Heart left ventricle (tissue), 16 donors: Measurements from ENCODE around the gene SLC12A8. TPM values are rescaled to one million over a fixed set of nuclear protein-coding genes. Genes with fewer than 3 reads are reported as not detected.

Experiments
- ATAC-seq, 4 donors: fragments of 200-7000 bp; cut with Tn5 transposase; one replicate each; pipeline ENCODE4 v1.9.1; 2020 to 2022; ENCODE audit warnings: moderate library complexity in 4 of 4, mild to moderate bottlenecking in 3 of 4, moderate number of reproducible peaks in 1 of 4
- DNase-seq, 5 donors: peaks; one replicate each; pipeline ENCODE4 v3.0.0-alpha.2; 2020
- H3K27ac ChIP-seq, 12 donors: fragments of 200-600 bp; sonication (generic) in 4 of 12; one replicate each; pipeline versions ENCODE4 v1.5.0 to v1.8.0; 2016 to 2022; ENCODE audit warnings: mild to moderate bottlenecking in 2 of 12
- H3K27me3 ChIP-seq, 9 donors: fragments of 200-600 bp; sonication (generic) in 2 of 9; one replicate each; pipeline versions ENCODE4 v1.5.1 to v1.8.0; 2016 to 2022; ENCODE audit warnings: mild to moderate bottlenecking in 3 of 9
- H3K36me3 ChIP-seq, 9 donors: fragments of 200-600 bp; sonication (generic) in 2 of 9; one replicate each; pipeline versions ENCODE4 v1.5.0 to v1.8.0; 2018 to 2022; ENCODE audit warnings: mild to moderate bottlenecking in 2 of 9
- H3K4me1 ChIP-seq, 12 donors: fragments of 200-600 bp; sonication (generic) in 4 of 12; one replicate each; pipeline versions ENCODE4 v1.5.0 to v1.8.0; 2016 to 2022; ENCODE audit warnings: mild to moderate bottlenecking in 3 of 12
- H3K4me3 ChIP-seq, 12 donors: fragments of 200-600 bp; sonication (generic) in 4 of 12; one replicate each; pipeline versions ENCODE4 v1.5.0 to v1.8.0; 2017 to 2022; ENCODE audit warnings: mild to moderate bottlenecking in 9 of 12, moderate library complexity in 4 of 12
- H3K9me3 ChIP-seq, 12 donors: fragments of 200-600 bp; sonication (generic) in 4 of 12; one replicate each; pipeline versions ENCODE4 v1.5.0 to v1.8.0; 2016 to 2022; ENCODE audit warnings: mild to moderate bottlenecking in 1 of 12
- POLR2A ChIP-seq, 2 donors: fragments of 450-650 bp; IDR thresholded peaks; one replicate each; pipeline ENCODE4 v1.6.1; 2017; ENCODE audit warnings: antibody characterized with exemption in 2 of 2, mild to moderate bottlenecking in 2 of 2, moderate library complexity in 2 of 2
- WGBS, 4 donors: extraction: QIAGEN DNeasy Blood & Tissue Kit in 2 of 4; methylation state at CpG; one replicate each; pipeline versions ENCODE4 v1.1.5 to v1.1.7; 2013 to 2018; 5-methylcytosine and 5-hydroxymethylcytosine counted together
- intact Hi-C, 10 donors: fragments of 100-400 bp; cut with DNase I; formaldehyde crosslinking; loops; one replicate each; pipeline versions ENCODE4 v1.11.1 to v1.14.2; 2022
- polyA plus RNA-seq, 2 donors: library from polyadenylated mRNA; stranded (reverse); fragments of 200-250 nt; gene quantifications; one replicate each; pipeline ENCODE4 v1.2.3, GENCODE V29; 2013
- total RNA-seq, 9 donors: library from RNA; depleted of rRNA in 2 of 9; stranded (reverse); fragments of >200 nt in 2 of 9; fragmentation: NEBNext Ultra II Directional in 3 of 9; extraction: Animal tissue kit (Norgen Biotek cat#: 25700) in 3 of 9; gene quantifications; one replicate each; pipeline versions ENCODE4 v1.1.0 to v1.2.4, GENCODE V29; 2016 to 2023
- TF ChIP-seq, protein P1 (sequence below), 12 donors: fragments of 200-600 bp; sonication (generic) in 4 of 12; IDR thresholded peaks; one replicate each; pipeline versions ENCODE4 v1.5.0 to v1.8.0; 2018 to 2022; ENCODE audit warnings: antibody characterized with exemption in 12 of 12, mild to moderate bottlenecking in 5 of 12
- donor health status: ischemic (EF 13 %, LVEDD 7.1; RV severe dilation, severe dysfunction).
- donor health status: healthy with polysubstance abuse.
- donor health status: DM: no; HTN: yes; CAD: no.
- donor health status: DM: no; HTN: no; CAD: no.
- donor health status: ischemic (EF 25% LVEDD 6.9; RV normal size, moderate dysfunction).
- donor health status: ischemic (EF 25% LVEDD 5.7; RV mildly dilated, moderate dysfunction).
- donor health status: healthy.
- donor health status: DM: yes; HTN: yes; CAD: no.
- donor health status: ischemic (EF 35%, LVEDD 5.7; RV mildly dilated, moderate dysfunction).
- donor health status: nonischemic (EF 11% LVEDD 7.7; RV severe dilation, severe dysfunction).
- donor health status: DM: yes; HTN: yes; CAD: no.
- donor health status: PGD.
- donor health status: ischemic (EF 29% LVEDD 5.4; RV normal size, mild dysfunction).
- donor health status: nonischemic (EF 23%, LVEDD 6.1; RV moderate dilation, normal function).

Gene SLC12A8
- total and polyA plus RNA-seq, 11 donors = 0.09 to 1.9 (median 0.68) TPM; not detected in 3

DNA sequence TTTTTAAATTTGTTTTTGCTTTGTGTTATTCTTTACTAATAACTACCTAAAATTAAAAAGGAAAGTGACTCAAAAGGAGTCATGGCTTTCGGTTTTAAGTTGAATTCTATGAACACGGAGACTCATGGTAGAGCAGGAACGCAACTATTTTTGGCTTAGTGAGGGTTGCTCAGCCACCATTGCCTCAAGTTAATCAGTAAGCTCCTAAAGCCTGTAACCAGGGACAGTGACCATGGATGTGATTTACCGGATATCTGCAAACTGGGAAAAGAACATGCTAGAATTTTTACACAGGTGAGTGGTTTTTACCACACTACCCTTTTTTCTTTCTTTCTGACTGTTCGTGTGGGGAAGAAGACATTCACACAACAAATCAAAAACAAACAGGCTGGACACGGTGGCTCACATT lies 11.8 kb downstream of the SLC12A8 start:
- no peak for ATAC-seq
- Histone ChIP-seq H3K4me1 (no peaks in the 10 kb centered on the region), H3K27ac (no peak overlapping the region), H3K27me3 (no peaks in the 10 kb centered on the region), H3K4me3 (no peak overlapping the region), H3K9me3 (peaks cover 0 to 4% (median 0%) of the 10 kb centered on the region in 12 donors), H3K36me3 (no peaks in the 10 kb centered on the region)
- intact Hi-C loops = no loop called here
- TF ChIP-seq POLR2A (IDR thresholded peaks at IDR 0.05) = no peak
- TF ChIP-seq, protein P1, sequence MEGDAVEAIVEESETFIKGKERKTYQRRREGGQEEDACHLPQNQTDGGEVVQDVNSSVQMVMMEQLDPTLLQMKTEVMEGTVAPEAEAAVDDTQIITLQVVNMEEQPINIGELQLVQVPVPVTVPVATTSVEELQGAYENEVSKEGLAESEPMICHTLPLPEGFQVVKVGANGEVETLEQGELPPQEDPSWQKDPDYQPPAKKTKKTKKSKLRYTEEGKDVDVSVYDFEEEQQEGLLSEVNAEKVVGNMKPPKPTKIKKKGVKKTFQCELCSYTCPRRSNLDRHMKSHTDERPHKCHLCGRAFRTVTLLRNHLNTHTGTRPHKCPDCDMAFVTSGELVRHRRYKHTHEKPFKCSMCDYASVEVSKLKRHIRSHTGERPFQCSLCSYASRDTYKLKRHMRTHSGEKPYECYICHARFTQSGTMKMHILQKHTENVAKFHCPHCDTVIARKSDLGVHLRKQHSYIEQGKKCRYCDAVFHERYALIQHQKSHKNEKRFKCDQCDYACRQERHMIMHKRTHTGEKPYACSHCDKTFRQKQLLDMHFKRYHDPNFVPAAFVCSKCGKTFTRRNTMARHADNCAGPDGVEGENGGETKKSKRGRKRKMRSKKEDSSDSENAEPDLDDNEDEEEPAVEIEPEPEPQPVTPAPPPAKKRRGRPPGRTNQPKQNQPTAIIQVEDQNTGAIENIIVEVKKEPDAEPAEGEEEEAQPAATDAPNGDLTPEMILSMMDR (IDR thresholded peaks at IDR 0.05) = no peak
- 84 to 93% (median 92%) methylated on average over 6 of the region's 6 CpGs for WGBS, 4 donors
- DNase-seq = no peak

DNA sequence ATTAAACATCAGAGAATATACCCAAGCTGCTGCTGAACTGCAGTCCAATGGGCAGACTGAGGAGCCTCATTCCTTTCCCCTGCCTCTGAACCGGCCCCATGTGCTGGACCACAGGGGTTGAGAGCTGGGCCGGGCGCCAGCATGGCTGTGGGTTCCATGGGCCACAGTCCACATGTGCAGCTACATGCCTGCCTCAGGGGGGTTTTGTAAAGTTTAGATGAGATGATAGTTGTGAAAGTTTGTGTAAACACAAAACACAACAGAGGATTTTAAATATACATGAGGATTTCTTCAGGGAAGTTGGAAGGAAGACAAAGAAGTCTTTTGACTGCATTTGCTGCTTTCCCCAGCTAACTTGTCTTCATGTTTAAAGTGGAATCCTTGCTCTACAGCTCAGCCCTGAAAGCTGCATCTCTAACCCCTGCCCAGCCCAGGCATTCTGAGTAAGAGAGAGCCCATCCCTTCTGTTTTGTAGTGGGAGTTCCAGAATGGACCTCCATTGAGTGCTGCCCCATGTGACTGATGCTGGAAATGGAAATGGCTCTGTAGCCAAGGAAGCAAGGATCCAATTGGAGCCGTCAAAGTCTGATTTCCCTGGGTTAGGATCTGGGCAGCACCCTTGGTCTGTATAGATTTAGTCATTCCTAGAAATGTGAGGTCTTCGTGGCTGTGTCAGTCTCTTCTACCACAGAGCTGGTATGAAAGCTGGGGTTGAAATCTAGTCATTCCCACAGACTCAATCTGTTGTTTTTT lies 17.5 kb downstream of the SLC12A8 start:
- Histone ChIP-seq H3K4me1 (no peaks in the 10 kb centered on the region), H3K27me3 (no peaks in the 10 kb centered on the region), H3K9me3 (no peaks in the 10 kb centered on the region), H3K27ac (no peak overlapping the region), H3K4me3 (no peak overlapping the region), H3K36me3 (no peaks in the 10 kb centered on the region)
- 81 to 86% (median 85%) methylated on average over 5 of the region's 5 CpGs for WGBS, 4 donors
- TF ChIP-seq, protein P1 (IDR thresholded peaks at IDR 0.05) = no peak
- TF ChIP-seq POLR2A (IDR thresholded peaks at IDR 0.05) = no peak
- DNase-seq (no peak), ATAC-seq (no peak)
- intact Hi-C loops = loop anchor here in 1 of 10 donors (10.0 kb wide), 1 partner anchor 240 kb away; no protein-coding TSS in a partner anchor

DNA sequence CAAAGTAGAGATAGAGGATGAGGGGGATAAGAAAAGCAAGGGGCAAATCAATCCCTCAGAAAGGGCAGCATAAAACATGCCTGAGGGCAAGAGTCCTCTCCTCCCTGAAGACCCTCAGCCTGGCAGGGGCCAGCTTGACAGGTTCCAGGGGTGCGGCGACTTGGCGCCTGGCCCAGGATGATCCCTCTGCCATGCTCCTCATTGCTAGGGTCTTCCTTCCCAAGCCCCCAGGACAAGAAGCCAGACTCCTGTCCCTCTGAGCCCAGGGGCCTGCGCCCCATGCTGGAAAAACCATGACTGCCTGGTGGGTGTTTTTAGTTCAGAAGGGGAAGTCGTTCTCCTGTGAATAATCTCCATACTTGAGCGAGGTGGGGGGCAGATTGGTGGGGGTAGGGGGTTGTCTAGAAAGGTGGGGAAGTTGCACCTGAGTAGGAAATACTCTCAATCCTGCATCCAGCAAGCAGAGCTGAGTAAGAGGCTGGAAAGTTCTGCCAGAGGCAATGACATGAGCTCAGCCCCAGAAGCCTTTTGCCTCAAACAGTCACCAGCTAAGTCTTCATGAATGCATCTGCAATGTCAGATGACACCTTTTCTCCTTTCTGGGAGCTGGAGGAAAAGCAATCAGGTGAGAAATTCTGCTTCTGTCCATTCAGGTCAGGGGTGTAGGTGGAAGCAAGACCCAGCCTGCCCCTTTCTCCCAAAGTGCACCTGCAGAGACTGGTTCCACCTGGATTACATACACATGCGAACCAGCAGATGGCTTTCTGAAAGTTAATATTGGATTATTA lies 18.3 kb downstream of the SLC12A8 start:
- H3K4me1 ChIP-seq = no peaks in the 10 kb centered on the region
- TF ChIP-seq, protein P1 (IDR thresholded peaks at IDR 0.05) = no peak
- no peak for TF ChIP-seq POLR2A (IDR thresholded peaks at IDR 0.05)
- H3K4me3 ChIP-seq = no peak overlapping the region
- H3K9me3 ChIP-seq = no peaks in the 10 kb centered on the region
- H3K27ac ChIP-seq = no peak overlapping the region
- no peak for ATAC-seq
- intact Hi-C loops = loop anchor here in 1 of 10 donors (10.0 kb wide), 1 partner anchor 241 kb away; no protein-coding TSS in a partner anchor
- 89 to 95% (median 92%) methylated on average over 7 of the region's 7 CpGs for WGBS, 4 donors
- DNase-seq = no peak
- H3K27me3 ChIP-seq = no peaks in the 10 kb centered on the region
- H3K36me3 ChIP-seq = no peaks in the 10 kb centered on the region
